Measurements from ENCODE around the gene CRYZL1.

DNA sequence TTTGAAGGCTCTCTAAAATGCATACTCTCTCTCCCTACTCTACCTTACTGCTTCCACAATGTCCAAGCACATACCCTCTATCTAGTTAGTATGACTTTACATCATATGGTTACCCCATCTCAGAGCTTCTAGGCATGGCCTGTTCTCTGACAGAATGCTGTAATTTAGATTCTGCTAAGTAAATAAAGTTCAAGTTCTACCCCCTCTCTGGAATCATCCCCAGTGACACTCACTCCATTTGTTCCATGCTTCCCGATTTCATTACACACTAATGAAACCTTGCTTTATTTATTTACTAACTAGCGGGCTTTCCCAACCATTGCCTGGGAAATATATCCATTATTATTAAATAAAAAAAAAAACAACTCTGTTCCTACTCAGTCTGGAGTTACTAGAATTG is 7.3 kb downstream of the CRYZL1 start:
- TF ChIP-seq POLR2AphosphoS5 (IDR thresholded peaks at IDR 0.05) (no peak), POLR2A (IDR thresholded peaks at IDR 0.05) (no peak)
- TF ChIP-seq, protein P1, sequence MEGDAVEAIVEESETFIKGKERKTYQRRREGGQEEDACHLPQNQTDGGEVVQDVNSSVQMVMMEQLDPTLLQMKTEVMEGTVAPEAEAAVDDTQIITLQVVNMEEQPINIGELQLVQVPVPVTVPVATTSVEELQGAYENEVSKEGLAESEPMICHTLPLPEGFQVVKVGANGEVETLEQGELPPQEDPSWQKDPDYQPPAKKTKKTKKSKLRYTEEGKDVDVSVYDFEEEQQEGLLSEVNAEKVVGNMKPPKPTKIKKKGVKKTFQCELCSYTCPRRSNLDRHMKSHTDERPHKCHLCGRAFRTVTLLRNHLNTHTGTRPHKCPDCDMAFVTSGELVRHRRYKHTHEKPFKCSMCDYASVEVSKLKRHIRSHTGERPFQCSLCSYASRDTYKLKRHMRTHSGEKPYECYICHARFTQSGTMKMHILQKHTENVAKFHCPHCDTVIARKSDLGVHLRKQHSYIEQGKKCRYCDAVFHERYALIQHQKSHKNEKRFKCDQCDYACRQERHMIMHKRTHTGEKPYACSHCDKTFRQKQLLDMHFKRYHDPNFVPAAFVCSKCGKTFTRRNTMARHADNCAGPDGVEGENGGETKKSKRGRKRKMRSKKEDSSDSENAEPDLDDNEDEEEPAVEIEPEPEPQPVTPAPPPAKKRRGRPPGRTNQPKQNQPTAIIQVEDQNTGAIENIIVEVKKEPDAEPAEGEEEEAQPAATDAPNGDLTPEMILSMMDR (IDR thresholded peaks at IDR 0.05) = no peak

Data from gastroesophageal sphincter (tissue), 3 donors.